NCI-H187 (cell line): ENCODE data around the gene PYCR2.
"Not testable (repeated sequence)": the region's sequence is repeated elsewhere in the genome, so short reads cannot be mapped to it uniquely, and the experiment has no call there.

ENCODE experiments used
- DNase-seq, 2 experiments: peaks; one replicate each; lab custom pipeline; 2025; lab: John Stamatoyannopoulos, UW

The PYCR2 gene

DNA sequence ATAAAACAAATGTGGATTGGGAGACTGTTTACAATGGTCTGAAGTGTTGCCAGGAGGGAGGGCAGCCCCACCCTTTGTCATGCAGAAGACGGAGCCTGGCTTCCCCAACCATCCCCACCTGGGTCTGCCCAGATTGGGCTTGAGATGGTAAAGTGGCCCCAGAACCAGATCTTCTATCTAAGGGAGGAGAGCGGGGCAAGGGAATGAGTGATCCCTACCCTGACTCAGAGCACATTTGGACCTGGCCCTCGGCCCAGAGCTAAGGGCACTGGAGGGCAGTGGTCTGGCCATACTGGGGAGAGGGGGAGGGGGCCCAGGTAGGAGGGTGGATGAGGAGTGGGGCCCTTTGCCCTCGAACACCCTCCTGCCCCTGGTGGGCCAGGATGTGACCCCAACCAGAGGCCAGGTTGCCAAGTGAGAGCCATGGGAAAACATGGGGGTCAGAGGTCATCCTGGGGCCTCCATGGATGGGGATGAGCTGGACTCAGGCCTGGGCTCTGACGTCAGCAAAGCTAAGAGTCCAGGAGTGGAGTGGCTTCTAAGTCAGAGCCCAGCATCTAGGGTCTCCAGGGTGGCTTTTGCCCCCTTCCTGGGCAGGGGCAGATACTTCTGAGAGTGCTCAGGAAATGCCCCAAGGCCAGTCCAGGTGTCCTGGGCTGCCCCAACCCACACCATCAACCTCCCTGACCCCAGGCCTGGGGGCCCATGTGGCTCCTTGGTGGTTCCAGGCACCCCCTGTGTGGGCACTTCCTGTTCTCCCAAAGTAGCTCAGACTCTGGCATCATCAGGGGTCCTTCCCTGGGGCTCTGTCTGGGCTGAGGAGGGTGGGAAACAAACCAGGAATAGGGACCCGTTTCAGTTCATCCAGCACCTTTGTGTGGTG is 33.5 kb downstream of the PYCR2 start:
- DNase-seq, result no peak

DNA sequence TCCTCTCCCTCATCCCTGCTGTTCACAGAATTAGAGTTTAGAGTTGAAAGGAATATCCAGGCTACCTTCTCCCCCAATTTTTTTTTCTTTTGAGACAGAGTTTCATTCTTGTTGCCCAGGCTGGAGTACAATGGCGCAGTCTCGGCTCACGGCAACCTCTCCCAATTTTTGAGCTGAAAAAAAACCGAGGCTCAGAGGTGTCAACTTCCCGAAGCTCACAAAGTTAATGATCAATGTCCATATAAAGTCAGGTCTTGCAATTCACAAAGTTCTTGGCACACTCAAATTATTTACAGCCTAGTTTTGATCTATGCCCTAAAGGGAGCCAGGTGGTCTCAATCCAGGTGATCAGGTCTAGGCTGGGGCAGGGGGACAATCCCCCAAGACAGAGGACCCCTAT is 34.3 kb downstream of the PYCR2 start:
- no peak for DNase-seq

DNA sequence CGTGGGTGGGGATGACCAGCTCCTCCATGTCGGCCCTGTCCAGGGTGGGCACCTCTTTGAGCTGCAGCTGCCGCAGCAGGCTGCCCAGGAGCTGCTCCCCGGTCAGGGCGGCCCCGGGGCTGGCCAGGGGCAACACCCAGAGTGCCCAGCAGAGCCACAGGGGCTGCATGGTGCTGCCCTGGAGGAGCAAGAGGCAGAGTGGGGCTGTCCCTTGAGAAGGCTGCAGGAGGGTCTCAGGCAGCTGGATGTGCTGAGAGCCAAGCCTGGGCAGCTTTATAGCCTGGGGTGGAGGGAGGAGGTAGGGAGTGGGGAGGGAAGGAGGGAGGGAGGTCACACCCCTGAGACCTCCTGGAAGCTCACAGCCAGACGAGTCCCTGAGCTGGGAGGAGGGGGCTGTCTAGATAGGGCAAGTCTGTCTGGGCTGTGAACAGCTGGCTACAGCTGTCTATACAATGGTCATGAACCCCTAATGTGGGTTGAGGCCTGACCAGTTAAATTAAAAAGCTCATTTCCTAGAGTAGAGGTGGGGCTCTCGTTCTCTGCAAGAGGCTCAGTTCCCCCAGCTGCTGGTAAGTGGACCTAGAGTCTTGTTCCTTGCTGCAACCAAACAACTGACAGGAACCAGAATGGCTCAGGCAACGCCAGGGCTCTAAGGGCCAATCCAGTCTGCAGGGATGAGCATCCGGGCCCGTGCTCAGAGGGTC is 35.0 kb downstream of the PYCR2 start, which contains the start of gene LEFTY1:
Gene LEFTY1 (minus strand): TSS at position 249 of the 704 bp plus-strand sequence. CDS start 80 bp downstream, at position 169.
- DNase-seq, result no peak

DNA sequence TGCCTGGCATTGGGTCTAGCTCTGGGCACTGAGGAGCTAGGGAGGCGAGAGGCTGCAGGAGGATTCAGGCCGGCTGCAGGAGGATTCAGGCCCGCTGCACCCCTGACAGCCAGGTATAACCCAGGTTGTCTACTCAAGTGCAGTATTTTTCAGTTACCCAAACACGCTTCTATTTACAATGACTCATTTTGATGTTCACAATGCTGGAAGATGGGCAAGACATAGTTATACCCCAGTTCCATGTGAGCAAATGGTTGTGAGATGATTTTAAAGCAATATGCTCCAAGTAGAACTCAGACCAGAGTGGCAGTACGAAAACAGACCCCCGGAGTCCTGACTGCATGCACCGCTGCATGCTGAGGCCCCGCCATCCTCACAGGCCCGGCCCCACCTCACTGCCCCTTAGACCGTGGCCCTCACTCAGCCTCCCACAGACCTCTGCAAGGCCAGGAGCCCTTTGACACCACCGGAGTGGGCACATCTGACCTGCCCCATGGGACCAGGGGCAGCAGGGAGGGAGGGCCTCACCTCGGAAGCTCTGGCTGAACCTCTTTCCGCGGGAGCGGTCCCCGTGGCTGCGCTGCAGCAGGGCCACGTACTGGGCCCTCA is 35.7 kb downstream of the PYCR2 start:
- DNase-seq, result no peak

DNA sequence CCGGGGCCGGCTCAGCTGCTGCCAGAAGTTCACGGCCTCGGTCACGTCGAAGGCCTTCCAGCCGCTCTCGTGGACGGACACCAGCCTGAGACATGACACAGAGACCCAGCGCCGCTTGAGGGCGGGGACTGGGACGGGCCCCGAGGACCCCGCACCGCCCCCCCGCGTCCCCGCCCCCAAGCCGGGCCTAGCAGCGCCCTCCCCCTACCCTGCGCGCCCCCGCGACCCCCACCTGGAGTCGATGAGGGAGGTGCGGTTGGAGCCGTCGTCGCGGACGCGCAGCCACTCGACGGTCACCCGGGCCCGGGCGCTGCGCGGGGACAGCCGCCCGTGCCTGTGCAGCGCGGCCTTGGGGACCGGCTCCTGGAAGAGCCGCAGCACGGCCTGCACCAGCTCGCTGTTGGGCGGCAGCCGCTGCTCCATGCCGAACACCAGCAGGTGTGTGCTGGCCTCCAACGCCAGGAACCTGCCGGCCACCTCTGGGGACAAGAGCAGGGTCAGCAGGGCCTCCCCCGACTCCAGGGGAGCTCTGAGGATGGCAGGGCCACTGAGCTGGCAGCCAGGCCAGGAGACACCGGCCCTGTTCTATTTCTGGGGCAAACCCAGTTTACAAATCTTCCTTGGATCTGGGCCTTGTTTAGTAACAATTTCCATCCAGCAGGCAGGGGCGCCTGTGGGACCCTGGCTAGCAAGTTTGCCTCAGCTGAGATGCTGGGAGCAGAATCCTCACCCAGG is 36.3 kb downstream of the PYCR2 start:
- not testable (repeated sequence) for DNase-seq

DNA sequence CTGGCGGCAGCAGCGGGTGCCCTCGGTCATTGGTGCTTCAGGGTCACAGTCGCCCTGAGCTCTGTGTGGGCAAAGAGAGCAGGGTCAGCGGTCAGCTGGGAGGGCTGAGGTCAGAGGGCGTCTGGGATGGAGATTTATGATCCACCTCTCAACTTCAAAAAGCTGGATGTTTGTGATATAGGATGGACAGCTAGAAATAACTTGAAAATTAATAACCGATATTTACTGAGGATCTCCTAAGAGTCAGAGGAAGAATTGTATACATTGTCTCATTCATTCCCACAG is 37.1 kb downstream of the PYCR2 start:
- DNase-seq, result no peak

DNA sequence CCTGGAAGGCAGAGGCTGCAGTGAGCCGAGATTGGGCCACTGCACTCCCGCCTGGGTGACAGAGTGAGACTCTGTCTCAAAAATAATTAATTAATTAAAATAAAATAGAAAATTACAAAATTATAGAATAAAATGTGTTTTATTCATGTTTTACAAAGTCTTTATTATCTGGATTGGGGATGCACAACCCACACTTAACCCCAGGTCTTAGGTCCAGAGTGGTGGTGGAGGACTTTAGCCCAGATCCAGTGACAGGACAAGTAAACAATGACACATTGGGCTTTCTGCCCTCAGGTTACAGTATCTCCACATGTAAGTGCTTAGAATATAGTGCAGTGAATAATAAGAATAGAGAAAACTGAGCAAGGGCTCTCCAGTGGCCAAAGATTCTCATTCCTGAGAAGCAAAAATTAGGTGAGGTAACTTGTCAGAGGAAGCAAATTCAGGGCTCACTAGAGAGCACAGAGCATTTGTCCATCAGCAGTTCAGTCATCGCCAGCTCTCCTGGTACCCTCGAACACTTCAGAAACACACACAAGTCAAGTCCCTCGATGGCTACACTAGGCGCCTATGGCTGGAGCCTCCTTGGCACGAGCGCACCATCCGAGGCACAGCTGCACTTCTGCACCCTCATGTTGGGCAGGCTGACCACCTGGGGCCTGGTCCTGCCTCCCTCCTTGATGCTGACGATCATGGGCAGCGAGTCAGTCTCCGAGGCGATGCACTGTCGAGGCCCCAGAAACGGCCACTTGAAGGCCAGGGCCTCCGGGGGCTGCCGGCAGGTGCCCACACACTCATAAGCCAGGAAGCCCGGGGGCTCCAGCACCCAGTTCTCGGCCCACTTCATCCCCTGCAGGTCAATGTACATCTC is 37.7 kb downstream of the PYCR2 start:
- no peak for DNase-seq

DNA sequence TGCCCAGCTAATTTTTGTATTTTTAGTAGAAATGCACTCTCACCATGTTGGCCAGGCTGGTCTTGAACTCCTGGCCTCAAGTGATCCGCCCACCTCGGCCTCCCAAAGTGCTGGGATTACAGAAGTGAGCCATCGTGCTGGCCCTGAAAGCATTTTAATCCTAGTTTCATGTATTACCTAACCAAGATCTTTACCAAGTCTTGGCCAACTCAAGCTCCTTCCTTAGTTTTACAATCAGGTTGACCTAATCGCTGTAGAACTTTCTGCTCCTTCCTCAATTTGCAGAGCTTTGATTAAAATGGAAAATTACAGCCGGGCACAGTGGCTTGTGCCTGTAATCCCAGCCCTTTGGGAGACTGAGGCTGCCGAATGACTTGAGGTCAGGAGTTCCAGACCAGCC is 38.7 kb downstream of the PYCR2 start:
- DNase-seq, result no peak

DNA sequence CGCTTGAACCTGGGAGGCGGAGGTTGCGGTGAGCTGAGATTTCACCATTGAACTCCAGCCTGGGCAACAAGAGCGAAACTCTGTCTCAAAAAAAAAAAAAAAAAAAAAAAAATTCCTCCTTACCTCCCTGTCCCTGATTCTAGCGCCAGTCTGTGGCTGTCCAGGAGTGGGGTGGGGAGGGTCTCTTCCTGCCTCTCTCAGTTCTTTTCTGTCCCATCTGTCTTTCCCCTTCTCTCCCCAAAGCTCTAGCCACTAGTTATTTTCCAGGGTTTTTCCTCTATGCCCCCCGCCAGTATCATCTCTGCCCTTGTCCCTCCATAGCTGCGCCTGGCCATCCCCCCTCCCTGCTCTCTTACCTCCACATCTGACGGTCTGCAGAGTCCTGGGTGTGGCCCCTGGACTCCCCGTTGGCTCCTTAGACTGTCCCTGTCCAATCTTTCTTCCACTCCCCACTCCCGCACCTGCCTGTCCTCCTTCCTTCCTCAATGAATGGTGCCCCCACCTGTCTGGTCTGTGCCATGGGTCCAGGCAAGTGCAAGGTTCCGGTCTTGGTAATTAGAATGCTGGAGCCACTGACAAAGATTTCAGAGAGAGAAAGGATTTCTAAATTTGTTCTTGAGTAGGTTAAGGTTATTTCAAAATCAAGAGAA is 40.3 kb downstream of the PYCR2 start:
- DNase-seq, result no peak

DNA sequence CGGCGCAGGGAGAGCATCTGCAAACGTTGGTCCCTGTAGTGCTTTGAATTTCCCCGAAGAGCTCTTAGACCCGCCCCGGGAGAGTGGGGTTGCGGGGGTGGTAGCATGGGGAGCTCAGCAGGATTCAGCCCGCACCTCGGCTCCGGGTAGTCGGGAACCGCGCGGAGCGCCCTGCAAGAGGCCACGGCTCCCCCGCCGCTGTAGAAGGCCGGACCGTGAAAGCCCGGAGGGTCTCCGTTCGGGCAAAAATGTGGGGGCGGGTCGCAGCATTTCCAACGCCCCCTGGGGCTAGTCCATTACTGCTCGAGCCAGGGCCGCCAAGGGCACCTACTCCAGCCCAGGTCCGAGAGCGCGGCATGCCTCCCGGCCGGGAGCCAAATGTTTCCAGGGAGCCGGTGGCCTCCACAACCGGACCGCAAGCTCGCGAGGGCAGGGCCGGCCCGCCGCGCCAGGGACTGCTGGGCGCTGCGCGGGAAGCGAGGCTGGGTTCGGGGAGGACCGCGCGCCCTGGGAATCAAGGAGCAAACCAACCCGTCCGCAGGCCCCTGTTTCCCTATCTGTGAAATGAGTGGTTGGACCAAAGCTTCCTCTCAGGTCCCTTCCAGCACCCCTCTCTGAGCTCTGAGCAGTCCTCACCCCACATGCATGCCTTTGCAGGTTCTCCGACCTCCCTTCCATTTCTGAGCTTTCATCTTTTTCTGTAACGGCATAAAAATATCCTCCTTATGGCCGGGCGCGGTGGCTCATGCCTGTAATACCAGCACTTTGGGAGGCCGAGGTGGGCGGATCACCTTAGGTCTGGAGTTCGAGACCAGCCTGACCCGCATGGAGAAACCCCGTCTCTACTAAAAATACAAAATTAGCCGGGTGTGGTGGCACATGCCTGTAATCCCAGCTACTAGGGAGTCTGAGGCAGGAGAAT is 41.1 kb downstream of the PYCR2 start:
- no peak for DNase-seq

DNA sequence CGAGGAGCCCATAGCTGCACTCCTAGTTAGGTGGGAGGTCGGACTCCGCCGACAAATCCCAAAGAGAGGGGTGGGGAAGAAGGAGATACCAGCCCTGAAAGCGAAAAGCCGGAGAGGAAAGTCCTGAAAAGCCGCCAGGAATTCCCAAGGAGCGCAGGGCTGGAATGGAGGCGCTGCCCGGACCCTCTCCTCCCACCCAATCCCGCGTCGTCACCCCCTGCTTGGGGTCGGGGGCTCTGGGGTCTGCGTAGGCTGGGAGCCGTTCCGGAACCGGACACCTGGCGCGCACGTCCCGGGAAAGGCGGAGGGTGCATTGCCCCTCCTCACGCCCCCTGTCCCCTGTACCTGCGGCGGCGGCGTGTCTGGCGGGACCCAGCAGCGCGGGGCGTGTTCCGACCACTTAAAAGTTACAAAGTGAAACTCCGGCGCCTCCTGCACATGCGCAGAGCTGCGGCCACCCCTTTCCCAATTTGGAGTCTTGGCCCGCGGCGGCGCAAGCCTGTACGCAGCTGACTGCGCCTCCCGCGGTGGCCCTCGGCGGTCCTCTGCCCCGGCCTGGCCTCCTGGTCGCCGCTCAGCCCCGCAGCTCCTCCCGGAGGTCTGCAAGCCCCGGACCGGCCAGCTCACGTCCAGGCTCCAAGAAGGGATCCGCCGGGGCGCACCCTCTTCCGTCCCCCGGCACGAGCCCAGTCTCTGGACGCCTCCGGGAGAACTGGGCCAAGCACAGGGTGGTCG is 41.9 kb downstream of the PYCR2 start, which contains the start of gene TMEM63A:
Gene TMEM63A (minus strand): TSS at position 422 of the 735 bp plus-strand sequence. CDS start 4,800 bp downstream, outside the sequence.
- no peak for DNase-seq

DNA sequence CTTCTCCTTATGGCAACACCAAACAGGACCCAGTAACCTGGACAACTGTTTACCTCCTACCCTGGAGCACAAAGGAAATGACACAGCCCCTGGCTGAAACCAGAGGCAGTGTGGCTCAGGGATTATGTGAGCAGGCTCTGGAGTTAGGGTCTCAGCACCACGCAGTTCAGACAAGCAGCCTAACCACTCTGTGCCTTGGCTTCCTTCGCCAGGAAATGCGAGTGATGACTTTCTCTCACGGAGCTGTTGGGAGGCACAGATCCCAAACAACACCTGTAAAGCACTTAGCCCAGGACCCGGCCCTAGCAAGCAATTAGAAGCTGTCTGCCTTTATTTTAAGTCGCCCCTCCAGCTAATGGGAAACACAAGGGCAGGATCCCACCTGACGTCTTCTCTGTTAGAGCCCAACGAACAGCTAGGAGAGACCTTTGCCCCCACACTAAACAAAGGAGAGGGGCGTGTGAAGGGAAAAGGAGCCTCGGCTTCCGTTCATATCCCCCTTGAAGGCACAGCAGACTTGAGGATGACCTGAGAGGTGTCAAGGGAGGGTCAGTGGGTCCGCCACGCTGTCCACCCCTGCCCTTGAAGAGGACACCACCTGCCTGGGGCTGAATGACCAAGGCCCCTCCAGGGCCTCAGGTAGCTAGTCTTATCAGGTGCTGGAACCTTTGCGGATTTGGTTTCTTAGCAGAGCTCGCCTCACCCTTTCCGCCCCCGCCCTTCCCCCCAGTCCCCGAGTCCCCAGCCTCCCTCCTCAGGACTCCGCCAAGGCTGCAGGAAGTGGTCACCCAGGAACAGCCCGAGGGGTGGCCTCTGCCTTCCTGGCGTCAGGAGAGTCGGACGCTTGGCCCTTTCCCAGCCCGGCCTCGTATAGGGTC is 42.7 kb downstream of the PYCR2 start:
- DNase-seq, result no peak

DNA sequence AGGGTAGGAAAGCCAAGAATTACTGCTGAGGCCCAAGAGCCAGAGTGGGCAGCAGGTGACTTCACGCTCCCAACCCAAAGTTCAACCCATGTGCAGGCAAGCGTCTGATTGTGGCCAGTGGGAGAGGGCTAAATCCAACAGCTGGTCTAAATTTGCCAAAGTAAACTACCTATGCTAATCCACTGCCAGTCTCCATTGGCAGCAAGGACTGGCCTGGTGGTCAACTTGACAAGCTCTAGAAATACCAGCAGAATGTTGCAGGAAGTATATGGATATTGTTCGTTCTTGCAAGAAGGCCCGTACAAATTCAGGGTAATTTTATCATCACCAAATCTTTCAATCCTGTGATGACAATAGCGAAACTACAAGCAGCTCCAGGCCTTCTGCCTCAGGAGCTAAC is 43.4 kb downstream of the PYCR2 start:
- DNase-seq, result no peak

DNA sequence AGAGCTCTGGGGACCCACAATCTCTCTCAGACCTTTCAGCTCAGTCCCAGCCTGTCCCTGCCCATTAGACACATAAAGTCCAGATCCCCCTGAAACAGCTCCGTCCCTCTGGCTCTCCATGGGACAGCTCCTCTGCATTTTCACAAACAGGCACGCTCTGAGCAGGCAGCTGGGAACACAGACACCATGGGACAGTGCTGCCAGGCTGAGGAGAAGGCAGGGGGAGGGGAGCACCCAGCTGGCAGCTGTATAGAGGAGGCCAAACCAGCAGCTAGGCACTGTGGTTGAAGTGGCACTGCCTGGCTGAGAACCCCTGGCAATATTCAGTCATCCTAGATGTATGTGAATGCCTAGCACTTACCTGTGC is 43.8 kb downstream of the PYCR2 start:
- no peak for DNase-seq

DNA sequence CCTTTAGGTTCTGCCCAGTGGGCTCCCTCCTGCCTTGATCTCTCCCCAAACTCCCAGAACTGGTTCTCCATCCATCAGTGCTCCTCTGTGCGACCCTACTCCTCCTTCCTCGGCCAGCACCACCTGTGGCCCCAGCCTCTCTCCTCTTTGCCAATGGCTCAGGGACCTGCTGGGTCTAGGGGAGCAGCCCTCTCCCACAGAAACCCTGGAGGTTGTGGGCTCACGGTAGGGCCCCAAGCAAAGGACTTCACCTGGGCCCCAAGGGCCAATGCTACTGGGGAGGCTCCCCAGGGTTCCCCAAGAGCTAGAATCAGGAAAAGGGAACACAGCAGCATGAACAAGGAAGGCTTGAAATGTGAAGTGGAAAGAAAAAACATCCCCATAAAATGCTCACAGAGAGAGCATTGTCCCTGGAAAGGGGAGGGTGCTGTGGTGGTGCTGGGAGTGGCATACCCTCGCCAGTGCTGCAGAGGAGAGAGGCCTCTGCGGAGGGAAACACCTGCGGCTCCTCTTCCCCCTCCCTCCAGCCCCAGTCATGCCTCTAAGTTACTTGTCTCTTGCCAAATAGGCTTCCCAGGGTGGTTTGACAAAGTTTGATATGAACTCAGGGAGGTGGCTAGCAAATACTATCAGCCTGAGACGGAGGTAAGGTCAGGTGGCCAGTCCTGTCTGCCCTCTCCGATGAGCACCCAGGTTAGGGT is 44.4 kb downstream of the PYCR2 start:
- DNase-seq, result no peak

DNA sequence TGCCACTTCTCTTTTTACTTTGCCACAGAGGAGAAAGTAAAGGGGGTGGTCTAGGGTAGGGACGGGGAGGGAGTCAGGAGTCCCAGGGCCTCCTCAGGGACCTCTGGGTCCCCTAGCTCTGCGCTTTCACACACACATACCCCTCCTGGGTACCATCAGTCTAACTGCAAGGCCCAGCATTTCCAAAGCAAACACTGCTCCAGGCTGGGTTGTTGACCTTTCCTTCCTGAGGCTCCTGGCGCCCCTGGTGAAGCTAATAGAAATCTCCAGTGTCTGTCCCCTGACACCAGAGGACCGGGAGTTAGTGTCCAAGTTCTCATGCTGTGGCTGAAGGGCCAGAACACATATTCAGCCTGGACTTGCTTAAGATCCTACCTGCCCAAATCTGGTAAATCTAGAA is 45.8 kb downstream of the PYCR2 start:
- DNase-seq, result no peak

DNA sequence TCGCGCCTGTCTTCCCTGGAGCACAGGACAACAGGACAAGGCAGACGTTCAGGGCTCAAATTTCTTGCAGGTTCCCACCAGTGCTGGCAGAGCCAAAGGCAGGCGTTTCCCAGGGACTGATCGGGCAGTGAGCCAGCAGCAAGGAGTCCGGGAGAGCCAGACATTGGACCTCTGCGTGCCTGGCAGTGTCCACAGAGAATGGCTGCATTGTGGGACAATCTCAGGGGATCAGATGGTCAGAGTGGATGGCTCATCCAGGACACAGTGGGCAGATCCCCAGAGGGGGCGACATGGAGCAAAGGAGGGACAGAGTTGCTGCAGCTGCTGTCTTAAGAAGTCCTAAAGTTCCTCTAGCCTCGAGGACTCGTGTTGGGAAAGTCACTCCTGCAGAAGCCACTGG is 46.5 kb downstream of the PYCR2 start:
- no peak for DNase-seq
